Smooth muscle cell (in vitro differentiated cells): ENCODE measurements around the gene ARFGAP2. TPM values are rescaled to one million over a fixed set of nuclear protein-coding genes. Genes with fewer than 3 reads are reported as not detected.

ENCODE experiments used
- DNase-seq: peaks from one replicate; lab custom pipeline; 2025; ENCODE audit not compliant: unreplicated experiment; lab: John Stamatoyannopoulos, UW
- H2AFZ ChIP-seq: fragments of 200-600 bp; sonication (generic); 2 replicates; pipeline ENCODE4 v1.6.0; 2016; ENCODE audit warnings: antibody characterized with exemption, low read depth, mild to moderate bottlenecking
- H3F3A ChIP-seq: fragments of 200-600 bp; sonication (generic); 2 replicates; pipeline ENCODE4 v1.6.0; 2017; ENCODE audit warnings: antibody characterized with exemption, low read depth
- H3K27ac ChIP-seq: fragments of 200-600 bp; sonication (generic); 2 replicates; pipeline ENCODE4 v1.5.1; 2016; ENCODE audit warnings: low read depth, mild to moderate bottlenecking
- H3K27me3 ChIP-seq: fragments of 200-600 bp; sonication (generic); 2 replicates; pipeline ENCODE4 v1.6.1; 2016; ENCODE audit warnings: low read depth, mild to moderate bottlenecking
- H3K36me3 ChIP-seq: fragments of 200-600 bp; sonication (generic); 2 replicates; pipeline ENCODE4 v1.5.1; 2016; ENCODE audit warnings: low read depth
- H3K4me1 ChIP-seq: fragments of 200-600 bp; sonication (generic); 2 replicates; pipeline ENCODE4 v1.5.1; 2016; ENCODE audit warnings: low read depth
- H3K4me2 ChIP-seq: fragments of 200-600 bp; sonication (generic); 2 replicates; pipeline ENCODE4 v1.6.0; 2016; ENCODE audit warnings: mild to moderate bottlenecking
- H3K4me3 ChIP-seq: fragments of 200-600 bp; sonication (generic); 2 replicates; pipeline ENCODE4 v1.5.1; 2016; ENCODE audit warnings: mild to moderate bottlenecking
- H3K79me2 ChIP-seq: fragments of 200-600 bp; sonication (generic); 2 replicates; pipeline ENCODE4 v1.6.0; 2016; ENCODE audit warnings: low read depth, mild to moderate bottlenecking
- H3K9ac ChIP-seq: fragments of 200-600 bp; sonication (generic); 2 replicates; pipeline ENCODE4 v1.6.0; 2016; ENCODE audit warnings: low read depth
- H3K9me3 ChIP-seq: fragments of 200-600 bp; sonication (generic); replicated peaks from 2 replicates; pipeline ENCODE4 v1.5.1; 2016; ENCODE audit warnings: low read depth
- H4K20me1 ChIP-seq: fragments of 200-600 bp; sonication (generic); 2 replicates; pipeline ENCODE4 v1.6.0; 2016; ENCODE audit warnings: low read depth
- CTCF ChIP-seq: fragments of 200-600 bp; sonication (generic); IDR thresholded peaks from 2 replicates; pipeline ENCODE4 v1.5.1; 2017; ENCODE audit warnings: borderline replicate concordance, mild to moderate bottlenecking, antibody characterized with exemption; ENCODE audit not compliant: insufficient read depth, poor library complexity, severe bottlenecking
- WGBS: methylation state at CpG from one replicate; pipeline ENCODE4 v1.1.7; 2016; ENCODE audit warnings: low lambda C conversion rate; 5-methylcytosine and 5-hydroxymethylcytosine counted together
- polyA plus RNA-seq: library from polyadenylated mRNA; unstranded; fragments of >200 nt; fragmentation: Nextera tagmentation; extraction: Ambion mirVana; gene quantifications from 2 replicates; pipeline ENCODE4 v1.2.1, GENCODE V29; 2016
- total RNA-seq: library from RNA; depleted of rRNA; stranded (reverse); fragments of >200 nt; gene quantifications from 2 replicates; pipeline ENCODE4 v1.2.3, GENCODE V29; 2014

ARFGAP2 gene
- total and polyA plus RNA-seq, 2 experiments from 2014 or later: 58.6 to 76.5 TPM

- Histone ChIP-seq H3K79me2 (no peaks in the 10 kb centered on the region), H3K4me1 (no peaks in the 10 kb centered on the region), H3K36me3 (no peaks in the 10 kb centered on the region), H4K20me1 (peaks cover 5% of the 10 kb centered on the region), H3K9me3 (no peaks in the 10 kb centered on the region), H2AFZ (no peak overlapping the region), H3K4me3 (no peak overlapping the region), H3K27me3 (no peaks in the 10 kb centered on the region), H3K4me2 (no peak overlapping the region), H3F3A (no peaks in the 10 kb centered on the region), H3K9ac (no peak overlapping the region), H3K27ac (no peak overlapping the region)
- no peak for TF ChIP-seq CTCF
- DNase-seq: no peak
- 69% methylated on average over 7 of the region's 7 CpGs for WGBS
Measured at GRCh38 chr11:47125083-47125482, 51.6 kb downstream of the ARFGAP2 start.

DNA sequence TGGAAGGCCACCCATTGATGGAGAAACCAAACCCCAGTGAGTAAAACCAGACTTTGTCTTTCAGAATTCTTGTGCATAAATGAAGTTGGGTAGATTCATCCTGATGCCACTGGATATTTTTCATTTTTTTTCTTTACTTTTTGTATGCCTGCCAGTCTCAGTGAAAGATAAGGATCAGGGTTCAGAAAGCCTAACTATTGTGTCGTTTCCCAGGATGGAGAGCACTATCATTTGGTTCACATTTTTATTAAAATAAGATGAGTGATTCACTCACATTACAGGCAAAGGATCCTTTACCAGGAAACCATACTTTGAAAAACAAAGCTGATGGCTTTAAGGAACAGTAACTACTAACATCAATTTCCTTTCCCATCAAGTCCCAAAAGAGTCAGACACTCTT is 52.0 kb downstream of the ARFGAP2 start:
- no peak for DNase-seq
- no peak overlapping the region for H3K9ac ChIP-seq
- H2AFZ ChIP-seq: no peak overlapping the region
- no peaks in the 10 kb centered on the region for H3K4me1 ChIP-seq
- H3K79me2 ChIP-seq: no peaks in the 10 kb centered on the region
- no peaks in the 10 kb centered on the region for H3K36me3 ChIP-seq
- H3K27me3 ChIP-seq: no peaks in the 10 kb centered on the region
- H3F3A ChIP-seq: no peaks in the 10 kb centered on the region
- WGBS: 85% methylated on average over 1 of the region's 1 CpG
- H3K27ac ChIP-seq: no peak overlapping the region
- no peak overlapping the region for H3K4me3 ChIP-seq
- TF ChIP-seq CTCF: no peak
- no peaks in the 10 kb centered on the region for H3K9me3 ChIP-seq
- peaks cover 5% of the 10 kb centered on the region for H4K20me1 ChIP-seq
- no peak overlapping the region for H3K4me2 ChIP-seq

GRCh38 chr11:47123094-47123493 is 53.6 kb downstream of the ARFGAP2 start:
- no peak overlapping the region for H3K9ac ChIP-seq
- H3K4me2 ChIP-seq: no peak overlapping the region
- H3F3A ChIP-seq: no peaks in the 10 kb centered on the region
- no peaks in the 10 kb centered on the region for H3K4me1 ChIP-seq
- no peak for TF ChIP-seq CTCF
- H3K27me3 ChIP-seq: no peaks in the 10 kb centered on the region
- H3K4me3 ChIP-seq: no peak overlapping the region
- peaks cover 5% of the 10 kb centered on the region for H4K20me1 ChIP-seq
- no peaks in the 10 kb centered on the region for H3K79me2 ChIP-seq
- H3K36me3 ChIP-seq: no peaks in the 10 kb centered on the region
- DNase-seq: no peak
- H3K27ac ChIP-seq: no peak overlapping the region
- no peak overlapping the region for H2AFZ ChIP-seq
- no peaks in the 10 kb centered on the region for H3K9me3 ChIP-seq
- 81% methylated on average over 2 of the region's 2 CpGs for WGBS

DNA sequence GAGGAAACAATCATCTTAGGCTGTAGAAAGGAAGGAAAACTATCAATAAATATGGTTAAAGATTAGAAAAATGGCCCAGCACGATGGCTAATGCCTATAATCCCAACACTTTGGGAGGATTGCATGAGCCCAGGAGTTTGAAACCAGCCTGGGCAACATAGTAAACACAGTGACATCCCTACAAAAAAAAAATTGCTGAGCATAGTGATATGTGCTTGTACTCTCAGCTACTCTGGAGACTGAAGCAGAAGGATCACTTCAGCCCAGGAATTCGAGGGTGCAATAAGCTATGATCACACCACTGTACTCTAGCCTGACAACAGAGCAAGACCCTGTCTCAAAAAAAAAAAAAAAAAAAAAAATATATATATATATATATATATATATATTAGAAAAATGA is 54.9 kb downstream of the ARFGAP2 start:
- no peaks in the 10 kb centered on the region for H3F3A ChIP-seq
- WGBS: 54% methylated on average over 2 of the region's 2 CpGs

More for the DNA sequence above, 54.9 kb downstream of the ARFGAP2 start:
- no peaks in the 10 kb centered on the region for H3K4me1 ChIP-seq
- peaks cover 5% of the 10 kb centered on the region for H4K20me1 ChIP-seq
- H3K9me3 ChIP-seq: no peaks in the 10 kb centered on the region
- H3K4me2 ChIP-seq: no peak overlapping the region
- no peak for DNase-seq
- no peak overlapping the region for H3K9ac ChIP-seq
- H3K4me3 ChIP-seq: no peak overlapping the region
- no peak overlapping the region for H3K27ac ChIP-seq
- no peak for TF ChIP-seq CTCF
- no peak overlapping the region for H2AFZ ChIP-seq
- no peaks in the 10 kb centered on the region for H3K79me2 ChIP-seq
- H3K36me3 ChIP-seq: no peaks in the 10 kb centered on the region
- no peaks in the 10 kb centered on the region for H3K27me3 ChIP-seq
